Motor neuron (in vitro differentiated cells): ENCODE results near the gene CPSF4L. TPM values are rescaled to one million over a fixed set of nuclear protein-coding genes. Genes with fewer than 3 reads are reported as not detected.
"Not testable (repeated sequence)": the region's sequence is repeated elsewhere in the genome, so short reads cannot be mapped to it uniquely, and the experiment has no call there.

Source experiments
- ATAC-seq, 8 experiments: fragments of 200-7000 bp; cut with Tn5 transposase; replicated peaks in 6 of 8; 2 replicates each; pipeline ENCODE4 v1.8.0; 2021; ENCODE audit warnings: mild to moderate bottlenecking in 8 of 8, moderate library complexity in 8 of 8
- H3K27ac ChIP-seq, 2 donors: fragments of 250-450 bp; sonication (Bioruptor Pico); 2 replicates each; pipeline ENCODE4 v1.9.0; 2021; ENCODE audit warnings: antibody characterized with exemption in 2 of 2, mild to moderate bottlenecking in 2 of 2, moderate library complexity in 1 of 2
- H3K4me1 ChIP-seq, 2 donors: fragments of 250-450 bp; sonication (Bioruptor Pico); replicated peaks in 1 of 2; 2 replicates each; pipeline ENCODE4 v1.6.1; 2021; ENCODE audit warnings: antibody characterized with exemption in 2 of 2, mild to moderate bottlenecking in 2 of 2, moderate library complexity in 1 of 2
- H3K4me3 ChIP-seq, 5 donors: fragments of 250-450 bp; sonication (Bioruptor Pico); 2 replicates each; pipeline ENCODE4 v1.9.0; 2021; ENCODE audit warnings: antibody characterized with exemption in 5 of 5, mild to moderate bottlenecking in 5 of 5, moderate library complexity in 4 of 5
- WGBS, 10 experiments: fragments of 450-650 bp; shearing (Covaris generic); methylation state at CpG; one replicate each; pipeline ENCODE4 v1.0.0; 2022; 5-methylcytosine and 5-hydroxymethylcytosine counted together
- in situ Hi-C, 9 experiments: fragments of 400-800 bp; cut with MboI; loops; one replicate each; pipeline ENCODE4 v1.15.0; 2021; ENCODE audit warnings: low sequenced_read_pairs in 9 of 9, low pct_unique_long_range_greater_than_20kb in 2 of 9; ENCODE audit not compliant: unreplicated experiment in 9 of 9
- total RNA-seq, 8 experiments: library from RNA; unstranded; fragments of 300-600 nt; gene quantifications; 2 replicates each; pipeline versions ENCODE4 v1.2.3 to v1.2.4, GENCODE V29; 2022

Gene CPSF4L, protein sequence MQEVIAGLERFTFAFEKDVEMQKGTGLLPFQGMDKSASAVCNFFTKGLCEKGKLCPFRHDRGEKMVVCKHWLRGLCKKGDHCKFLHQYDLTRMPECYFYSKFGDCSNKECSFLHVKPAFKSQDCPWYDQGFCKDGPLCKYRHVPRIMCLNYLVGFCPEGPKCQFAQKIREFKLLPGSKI
- total RNA-seq: under 1 TPM in 2 of 8 experiments, not detected in 6; 0.37 to 0.38 TPM

DNA sequence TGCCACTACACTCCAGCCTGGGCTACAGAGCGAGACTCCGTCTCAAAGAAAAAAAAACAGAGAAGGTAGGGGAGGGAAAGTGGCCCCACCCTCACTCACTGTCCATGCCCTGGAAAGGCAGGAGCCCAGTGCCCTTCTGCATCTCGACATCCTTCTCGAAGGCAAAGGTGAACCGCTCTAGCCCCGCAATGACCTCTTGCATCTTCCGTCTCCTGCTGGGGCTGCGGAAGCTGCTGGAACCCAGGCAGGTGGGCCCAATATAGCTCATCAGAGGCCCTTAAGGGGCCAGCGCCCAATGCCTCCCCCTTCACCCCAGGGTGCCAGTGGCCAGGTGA lies at the start of gene CPSF4L:
CPSF4L (minus strand) TSS at position 264 of the 335 bp plus-strand sequence; CDS start at position 202, 62 bp downstream.
- WGBS, 10 experiments: 65 to 95% (median 80%) methylated on average over 1 to 4 of the region's 9 CpGs; no CpG with 5 or more reads in 7 of the 10 experiments
- no peak for ATAC-seq
- no peak within 1 kb of the TSS for H3K4me3 ChIP-seq
- in situ Hi-C loops: loop anchor here in 3 of 9 experiments (25.0 kb wide), 1 partner anchor 101 kb away; no protein-coding TSS in a partner anchor
- H3K4me1 ChIP-seq: peaks cover 22 to 23% of the 10 kb centered on the region in 2 donors
- peak within 1 kb of the TSS; percentile 71 to 74 for H3K27ac ChIP-seq

DNA sequence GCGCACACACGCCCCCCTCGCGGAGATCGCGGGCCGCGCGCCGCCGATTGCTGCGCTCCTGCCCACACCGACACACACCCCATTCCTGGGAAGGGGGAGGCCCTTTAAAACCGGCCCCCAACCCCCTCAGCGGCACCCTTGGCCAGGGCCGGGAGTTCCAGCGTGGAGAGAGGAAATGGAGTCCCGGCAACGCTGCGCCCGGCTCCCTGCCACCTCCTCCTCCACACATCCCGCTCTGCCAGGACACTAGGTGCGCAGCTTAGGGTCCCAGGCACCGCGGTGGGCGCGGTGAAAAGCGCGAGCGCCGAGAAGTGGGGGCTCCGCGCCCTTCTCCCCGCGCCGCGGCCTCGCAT lies 49.7 kb upstream of the CPSF4L start:
- H3K27ac ChIP-seq: peak overlapping the region; percentile 84 to 90
- 0% methylated on average over 2 to 10 of the region's 38 CpGs; no CpG with 5 or more reads in 8 of the 10 experiments for WGBS, 10 experiments
- H3K4me1 ChIP-seq: peaks cover 29% of the 10 kb centered on the region in 2 donors
- peak overlapping the region; percentile 72 to 95 (median 92) for H3K4me3 ChIP-seq
- in situ Hi-C loops: no loop called here
- ATAC-seq: peak; percentile 2 to 31 (median 16)

DNA sequence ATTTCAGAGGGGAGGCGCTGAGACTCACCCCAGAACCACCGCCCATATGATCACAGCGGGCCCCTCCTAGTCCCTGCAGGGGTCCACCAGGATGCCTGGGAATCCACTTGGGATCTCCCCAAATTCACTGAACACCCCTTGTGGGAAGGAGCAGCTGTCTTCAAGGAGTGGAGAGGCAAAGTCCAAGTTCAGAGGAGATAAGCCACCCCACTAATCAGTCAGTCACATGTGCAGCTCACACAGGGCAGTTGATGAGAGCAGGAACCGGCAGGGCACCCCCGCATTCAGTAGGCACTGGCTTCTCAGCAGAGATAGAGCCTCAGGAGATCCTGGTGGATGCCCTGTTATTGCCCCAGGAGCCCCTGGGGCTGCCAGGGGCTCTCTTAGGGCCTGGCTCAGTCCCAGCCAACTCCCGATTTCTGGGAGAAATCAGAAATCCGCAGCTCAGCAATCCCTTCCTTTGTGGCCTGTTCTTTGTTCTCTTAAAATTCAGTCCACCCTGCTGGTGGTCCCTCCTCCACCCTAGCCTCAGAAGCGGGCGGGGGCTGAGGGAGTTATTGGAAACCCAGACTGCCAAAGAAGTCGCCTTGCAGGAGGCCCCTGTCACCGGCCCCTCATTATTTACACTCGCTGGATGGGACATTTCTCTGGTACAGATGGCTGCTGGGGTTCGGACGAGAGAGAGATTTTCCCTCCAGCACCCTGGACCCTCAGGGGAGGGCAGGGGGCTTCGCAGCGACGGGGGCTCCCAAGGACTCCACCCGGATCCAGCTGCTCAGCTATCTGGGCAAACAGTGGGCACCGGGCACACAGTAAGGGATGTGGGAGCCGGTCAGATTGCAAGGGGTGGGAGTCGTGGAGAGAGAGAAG lies 48.3 kb upstream of the CPSF4L start:
- H3K4me1 ChIP-seq: peaks cover 42 to 43% of the 10 kb centered on the region in 2 donors
- ATAC-seq: peak in 6 of 8 experiments; percentile 0 to 6 (median 2)
- 0 to 13% (median 0%) methylated on average over 1 to 8 of the region's 21 CpGs; no CpG with 5 or more reads in 2 of the 10 experiments for WGBS, 10 experiments
- H3K27ac ChIP-seq: peak overlapping the region; percentile 84 to 90
- in situ Hi-C loops: no loop called here
- peak overlapping the region; percentile 72 to 95 (median 92) for H3K4me3 ChIP-seq

DNA sequence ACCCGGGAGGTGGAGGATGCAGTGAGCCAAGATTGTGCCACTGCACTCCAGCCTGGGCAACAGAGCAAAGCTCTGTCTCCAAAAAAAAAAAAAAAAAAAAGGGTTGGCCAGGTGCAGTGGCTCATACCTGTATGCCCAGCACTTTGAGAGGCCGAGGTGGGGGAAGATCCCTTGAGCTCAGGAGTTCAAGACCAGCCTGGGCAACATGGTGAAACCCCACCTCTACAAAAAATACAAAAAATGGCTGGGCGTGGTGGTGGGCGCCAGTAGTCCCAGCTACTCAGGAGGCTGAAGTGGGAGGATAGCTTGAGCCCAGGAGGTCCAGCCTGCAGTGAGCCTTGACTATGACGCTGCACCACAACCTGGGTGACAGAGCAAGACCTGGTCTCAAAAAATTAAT lies 47.3 kb upstream of the CPSF4L start:
- in situ Hi-C loops, ATAC-seq: not testable (repeated sequence)
- Histone ChIP-seq H3K4me3 (peak overlapping the region; percentile 72 to 95 (median 92)), H3K27ac (peak overlapping the region; percentile 84 to 90), H3K4me1 (peaks cover 52 to 53% of the 10 kb centered on the region in 2 donors)
- WGBS, 10 experiments: 33 to 100% (median 100%) methylated on average over 1 to 4 of the region's 5 CpGs; no CpG with 5 or more reads in 1 of the 10 experiments

DNA sequence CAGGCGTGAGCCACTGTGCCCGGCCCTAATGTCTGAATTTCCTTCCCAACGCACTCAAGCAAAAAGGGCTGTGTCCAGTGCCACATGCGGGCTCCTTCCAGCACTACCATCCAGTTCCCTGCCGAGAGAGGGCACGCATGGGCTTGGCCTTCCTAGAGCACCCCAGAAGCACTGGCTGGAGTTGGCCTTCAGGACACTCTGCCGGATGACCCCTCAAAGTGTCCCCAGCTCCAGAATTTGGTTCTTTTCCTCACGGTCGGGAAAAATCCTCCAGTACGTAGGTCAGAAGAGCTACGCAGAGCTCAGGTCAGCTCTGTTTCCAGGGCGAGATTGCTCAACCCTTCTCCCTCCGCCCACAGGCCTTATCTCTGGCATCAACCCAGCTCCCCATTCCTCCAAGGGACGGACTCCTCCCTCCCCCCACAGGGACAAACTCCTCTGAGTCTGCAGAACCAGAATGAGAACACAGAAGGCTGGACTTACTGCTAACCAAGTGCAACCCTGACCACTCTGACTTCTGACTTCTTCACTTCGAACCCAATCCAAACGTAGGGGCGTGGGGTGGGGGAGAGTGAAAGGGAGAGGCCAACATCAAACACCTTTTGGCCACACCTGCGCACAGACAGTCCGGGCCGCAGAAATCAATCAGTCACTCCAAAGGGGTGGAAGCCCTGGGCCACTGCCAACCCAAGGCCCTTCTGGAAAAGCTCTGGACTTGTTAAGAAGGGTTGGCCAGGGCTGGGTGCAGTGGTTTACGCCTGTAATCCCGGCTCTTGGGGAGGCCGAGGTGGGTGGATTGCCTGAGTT lies 46.5 kb upstream of the CPSF4L start:
- in situ Hi-C loops: no loop called here
- WGBS, 10 experiments: 15 to 100% (median 94%) methylated on average over 1 to 11 of the region's 23 CpGs; no CpG with 5 or more reads in 4 of the 10 experiments
- Histone ChIP-seq H3K4me3 (no peak overlapping the region), H3K27ac (no peak overlapping the region), H3K4me1 (peaks cover 55 to 57% of the 10 kb centered on the region in 2 donors)
- no peak for ATAC-seq

DNA sequence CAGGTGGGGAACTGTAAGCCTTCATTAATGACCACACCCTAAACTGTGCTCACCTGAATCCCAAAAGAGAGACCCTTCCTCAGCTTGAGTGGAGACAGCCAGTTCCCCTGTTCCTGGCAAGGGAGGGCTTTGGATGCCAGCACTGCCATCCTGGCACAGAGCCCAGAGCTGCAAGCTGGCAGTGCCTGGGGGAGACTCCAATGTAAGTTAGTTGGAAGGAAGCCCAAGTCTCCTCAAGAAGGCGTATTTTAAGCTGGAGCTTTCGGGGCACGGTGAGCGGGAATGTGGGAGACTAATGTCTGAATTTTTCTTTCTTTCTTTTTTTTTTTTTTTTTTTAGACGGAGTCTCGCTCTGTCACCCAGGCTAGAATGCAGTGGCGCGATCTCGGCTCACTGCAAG lies 45.5 kb upstream of the CPSF4L start:
- 73 to 100% (median 88%) methylated on average over 2 to 6 of the region's 9 CpGs; no CpG with 5 or more reads in 7 of the 10 experiments for WGBS, 10 experiments
- in situ Hi-C loops: no loop called here
- no peak for ATAC-seq
- Histone ChIP-seq H3K27ac (no peak overlapping the region), H3K4me3 (no peak overlapping the region), H3K4me1 (peaks cover 44 to 48% of the 10 kb centered on the region in 2 donors)

DNA sequence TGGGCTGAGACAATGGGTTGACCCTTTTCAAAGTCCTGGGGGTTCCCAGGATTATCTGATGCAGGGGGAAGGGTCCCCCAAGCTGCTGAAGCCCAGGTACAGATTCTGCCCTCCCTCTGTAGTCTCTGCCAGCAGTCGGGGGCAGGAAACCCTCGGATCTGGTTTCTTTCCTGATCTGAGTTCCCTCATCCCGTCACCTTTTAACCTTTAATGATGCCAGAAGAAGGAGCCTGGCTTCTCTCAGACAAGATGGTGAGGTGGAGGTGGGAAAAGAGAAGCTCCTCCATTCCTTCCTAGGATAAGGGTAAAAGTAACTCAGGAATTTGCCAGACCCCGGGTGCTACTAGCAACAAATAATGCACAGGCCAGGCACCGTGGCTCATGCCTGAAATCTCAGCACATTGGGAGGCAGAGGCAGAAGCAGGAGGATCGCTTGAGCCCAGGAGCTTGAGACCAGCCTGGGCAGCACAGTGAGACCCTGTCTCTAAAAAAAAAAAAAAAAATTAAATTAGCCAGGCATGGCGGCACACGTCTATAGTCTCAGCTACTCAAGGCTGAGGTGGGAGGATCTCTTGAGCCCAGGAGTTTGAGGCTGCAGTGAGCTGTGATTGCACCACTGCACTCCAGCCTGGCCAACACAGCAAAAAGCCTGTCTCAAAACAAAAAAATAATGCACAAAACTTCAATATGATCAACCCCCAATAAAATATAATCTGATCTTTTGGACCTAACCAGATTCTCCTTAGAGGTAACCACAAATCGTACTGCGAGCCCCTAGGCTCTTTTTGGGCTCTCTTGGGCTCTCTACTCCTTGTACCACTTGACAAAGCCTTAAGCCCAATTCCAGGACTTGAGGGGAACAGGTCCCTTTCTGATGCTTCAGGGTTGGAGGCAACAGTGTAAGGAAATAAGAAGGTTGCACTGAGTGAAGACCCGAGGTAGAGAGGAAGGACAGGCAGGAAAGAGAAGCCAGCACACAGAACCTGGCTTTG lies 44.5 kb upstream of the CPSF4L start:
- in situ Hi-C loops: no loop called here
- H3K27ac ChIP-seq: no peak overlapping the region
- WGBS, 10 experiments: 48 to 90% (median 75%) methylated on average over 1 to 7 of the region's 11 CpGs; no CpG with 5 or more reads in 3 of the 10 experiments
- H3K4me3 ChIP-seq: no peak overlapping the region
- H3K4me1 ChIP-seq: peaks cover 43 to 48% of the 10 kb centered on the region in 2 donors
- ATAC-seq: no peak

DNA sequence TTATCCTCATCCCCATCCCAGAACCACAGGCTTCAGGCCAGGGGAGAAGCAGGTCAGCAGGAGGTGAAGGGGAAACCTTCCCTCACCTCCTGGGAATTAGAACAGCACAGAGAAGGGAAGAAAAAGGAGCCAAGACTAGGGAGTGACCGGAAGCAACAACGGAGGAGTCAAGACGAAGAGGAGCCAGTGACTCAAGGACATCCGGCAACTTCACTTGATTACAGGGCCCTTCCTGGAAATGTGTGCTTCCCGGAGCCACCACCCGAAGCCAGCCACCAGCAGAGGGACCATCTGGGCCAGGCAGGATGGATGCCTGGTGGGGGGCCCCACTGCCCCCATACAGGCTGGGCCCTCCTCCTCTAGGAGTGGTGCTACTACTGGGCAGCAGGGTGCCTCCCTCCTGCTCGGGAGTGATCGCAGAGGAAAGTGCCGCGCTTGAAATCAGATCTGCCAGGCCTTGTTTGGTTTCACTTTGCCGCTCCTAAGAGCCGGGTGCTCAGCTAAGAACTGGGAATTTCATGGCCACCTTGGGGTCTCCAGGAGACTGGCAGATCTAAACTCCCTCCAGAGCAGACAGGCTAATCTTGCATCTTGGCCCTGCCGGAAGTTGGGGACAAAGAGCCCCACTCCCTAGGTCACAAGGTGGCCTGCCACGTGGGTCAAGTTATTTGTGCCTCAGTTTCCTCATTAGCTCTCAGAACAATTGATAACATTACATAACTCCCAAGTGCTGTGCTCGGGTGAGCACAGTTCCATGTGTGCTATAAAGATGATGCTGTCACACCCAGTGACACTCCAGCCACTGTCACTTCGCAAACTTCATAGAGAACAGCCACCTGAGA lies 43.5 kb upstream of the CPSF4L start:
- peaks cover 43 to 48% of the 10 kb centered on the region in 2 donors for H3K4me1 ChIP-seq
- WGBS, 10 experiments: 0 to 38% (median 13%) methylated on average over 1 to 4 of the region's 16 CpGs; no CpG with 5 or more reads in 6 of the 10 experiments
- H3K4me3 ChIP-seq: peak overlapping the region in 3 of 5 donors; percentile 4 to 9 (median 6)
- peak; percentile 36 to 75 (median 72) for ATAC-seq
- no peak overlapping the region for H3K27ac ChIP-seq
- in situ Hi-C loops: no loop called here

DNA sequence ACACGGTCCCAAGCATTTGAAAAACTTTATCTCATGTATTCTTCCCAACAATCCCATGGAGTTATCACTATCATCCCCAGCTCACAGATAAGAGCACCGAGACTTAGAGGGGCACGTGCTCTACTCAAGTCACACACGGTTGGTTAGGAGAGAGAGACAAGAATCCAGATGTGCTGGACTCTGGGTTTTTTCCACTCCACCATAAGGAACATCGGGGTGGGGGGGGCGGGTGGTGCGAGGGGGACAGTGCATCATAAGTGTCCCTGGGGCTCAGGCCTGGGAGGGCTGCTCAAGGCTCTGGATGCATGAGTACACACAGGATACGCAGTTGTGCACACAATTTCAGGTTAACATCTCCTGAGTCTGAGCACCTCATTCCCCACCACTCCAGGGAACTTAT lies 42.8 kb upstream of the CPSF4L start:
- H3K27ac ChIP-seq: no peak overlapping the region
- WGBS, 10 experiments: 17 to 86% (median 80%) methylated on average over 1 to 5 of the region's 8 CpGs; no CpG with 5 or more reads in 3 of the 10 experiments
- peak in 2 of 8 experiments; percentile 5 to 16 for ATAC-seq
- no peak overlapping the region for H3K4me3 ChIP-seq
- H3K4me1 ChIP-seq: peaks cover 41 to 45% of the 10 kb centered on the region in 2 donors
- in situ Hi-C loops: no loop called here

DNA sequence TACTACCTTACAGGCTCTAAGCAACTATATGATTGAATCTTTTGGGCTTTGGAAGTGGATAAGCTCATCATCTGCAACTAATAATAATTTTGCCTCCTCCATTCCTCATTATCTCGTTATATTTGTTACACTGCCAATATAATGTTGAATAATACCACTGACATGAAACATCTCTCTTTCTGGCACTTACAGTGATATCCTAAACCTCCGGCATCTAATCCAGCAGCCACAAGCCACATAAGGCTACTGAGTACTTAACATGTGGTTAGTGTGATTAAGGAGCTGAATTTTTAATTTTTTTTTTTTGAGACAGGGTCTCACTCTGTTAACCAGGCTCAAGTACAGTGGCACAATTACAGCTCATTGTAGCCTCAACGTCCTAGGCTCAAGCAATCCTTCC lies 40.5 kb upstream of the CPSF4L start:
- ATAC-seq: no peak
- Histone ChIP-seq H3K4me1 (peaks cover 29 to 33% of the 10 kb centered on the region in 2 donors), H3K27ac (no peak overlapping the region), H3K4me3 (no peak overlapping the region)
- in situ Hi-C loops: no loop called here
- WGBS, 10 experiments: 20 to 100% (median 92%) methylated on average over 1 to 3 of the region's 3 CpGs; no CpG with 5 or more reads in 2 of the 10 experiments

DNA sequence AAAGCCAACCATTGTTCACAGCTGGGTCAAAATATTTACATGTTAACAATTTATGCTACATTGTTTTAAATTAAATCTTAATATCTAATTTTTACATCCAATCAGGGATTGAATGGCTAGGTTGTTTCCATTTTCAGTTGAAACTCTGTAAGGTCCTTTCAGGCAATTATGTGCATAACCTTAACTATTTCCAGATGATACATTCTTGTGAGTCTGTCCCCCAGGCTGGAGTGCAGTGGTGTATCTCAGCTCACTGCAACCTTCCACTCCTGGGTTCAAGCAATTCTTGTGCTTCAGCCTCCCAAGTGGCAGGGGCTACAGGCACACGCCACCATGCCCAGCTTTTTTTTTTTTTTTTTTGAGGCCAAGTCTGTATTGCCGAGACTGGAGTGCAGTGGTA lies 39.7 kb upstream of the CPSF4L start:
- WGBS, 10 experiments: 0 to 100% (median 90%) methylated on average over 1 to 2 of the region's 2 CpGs; no CpG with 5 or more reads in 6 of the 10 experiments
- Histone ChIP-seq H3K4me1 (peaks cover 27 to 30% of the 10 kb centered on the region in 2 donors), H3K4me3 (no peak overlapping the region), H3K27ac (no peak overlapping the region)
- peak in 3 of 8 experiments; percentile 2 to 27 (median 6) for ATAC-seq
- in situ Hi-C loops: no loop called here
